Natural killer cell (primary cell): ENCODE data around the gene KLHL2. TPM values are rescaled to one million over a fixed set of nuclear protein-coding genes. Genes with fewer than 3 reads are reported as not detected.

ENCODE experiments used
- ATAC-seq, 3 donors: fragments of 150-1000 bp in 2 of 3; fragments of 200-7000 bp in 1 of 3; cut with Tn5 transposase; 1 replicate in 1 of 3; 2 replicates in 2 of 3; pipeline ENCODE4 v1.10.0; 2021; ENCODE audit warnings: mild to moderate bottlenecking in 2 of 3, moderate library complexity in 2 of 3
- DNase-seq, 2 donors: peaks; one replicate each; pipeline versions ENCODE4 v3.0.0 to v3.0.0-alpha.2; 2013 to 2021; ENCODE audit warnings: mixed read lengths in 1 of 2
- H3K27ac ChIP-seq: one replicate; pipeline ENCODE4 v1.5.1; 2013; ENCODE audit warnings: mild to moderate bottlenecking, low read length
- H3K27me3 ChIP-seq: one replicate; pipeline ENCODE4 v1.6.1; 2013; ENCODE audit warnings: low read length; ENCODE audit not compliant: control insufficient read depth, insufficient read depth
- H3K36me3 ChIP-seq: one replicate; pipeline ENCODE4 v1.6.1; 2013; ENCODE audit warnings: low read length; ENCODE audit not compliant: control insufficient read depth, insufficient read depth
- H3K4me1 ChIP-seq: one replicate; pipeline ENCODE4 v1.6.1; 2013; ENCODE audit warnings: low read length; ENCODE audit not compliant: control insufficient read depth, insufficient read depth
- H3K4me3 ChIP-seq: one replicate; pipeline ENCODE4 v1.5.1; 2013; ENCODE audit warnings: low read length
- H3K9me3 ChIP-seq: one replicate; pipeline ENCODE4 v1.6.1; 2013; ENCODE audit warnings: low read length; ENCODE audit not compliant: control insufficient read depth, insufficient read depth
- H3K27ac Mint-ChIP-seq, 2 donors: one replicate each; pipeline ENCODE4 v1.8.0; 2022; ENCODE audit warnings: mild to moderate bottlenecking in 2 of 2, mixed read lengths in 2 of 2, moderate library complexity in 1 of 2
- H3K27me3 Mint-ChIP-seq, 2 donors: one replicate each; pipeline ENCODE4 v1.8.0; 2022; ENCODE audit warnings: low read depth in 2 of 2, mixed read lengths in 2 of 2
- H3K36me3 Mint-ChIP-seq: one replicate; pipeline ENCODE4 v1.8.0; 2022; ENCODE audit warnings: mixed read lengths
- H3K4me1 Mint-ChIP-seq, 2 donors: one replicate each; pipeline ENCODE4 v1.8.0; 2022; ENCODE audit warnings: mixed read lengths in 2 of 2
- H3K4me3 Mint-ChIP-seq: one replicate; pipeline ENCODE4 v1.8.0; 2022; ENCODE audit warnings: mild to moderate bottlenecking, moderate library complexity, mixed read lengths
- H3K9me3 Mint-ChIP-seq, 2 donors: one replicate each; pipeline ENCODE4 v1.8.0; 2022; ENCODE audit warnings: mixed read lengths in 2 of 2
- CTCF ChIP-seq: fragments of 200-600 bp; IDR thresholded peaks from one replicate; pipeline ENCODE4 v1.8.0; 2022; ENCODE audit warnings: antibody characterized with exemption
- WGBS: methylation state at CpG from one replicate; pipeline ENCODE4 v1.1.7; 2013; ENCODE audit warnings: missing lambda C conversion rate; ENCODE audit not compliant: insufficient coverage; 5-methylcytosine and 5-hydroxymethylcytosine counted together
- intact Hi-C: fragments of 100-400 bp; cut with micrococcal nuclease; formaldehyde crosslinking; loops from one replicate; pipeline ENCODE4 v1.14.2; 2022
- total RNA-seq, 4 donors: library from RNA; stranded (reverse); fragments of 120-200 nt in 1 of 4; gene quantifications; one replicate each; pipeline versions ENCODE4 v1.2.3 to v1.2.4, GENCODE V29; 2013 to 2022

Gene KLHL2
- total RNA-seq, 3 donors from 2014 or later (not counting 1 experiment from before 2014, with no cell fraction given) = 24.2 to 29.2 (median 25.2) TPM

GRCh38 chr4:165367040-165367439 is 159.7 kb downstream of the KLHL2 start:
- Histone ChIP-seq H3K4me1 (no peaks in the 10 kb centered on the region), H3K27me3 (no peaks in the 10 kb centered on the region), H3K36me3 (no peaks in the 10 kb centered on the region), H3K27ac (no peak overlapping the region), H3K9me3 (no peaks in the 10 kb centered on the region), H3K4me3 (no peak overlapping the region)
- no peaks in the 10 kb centered on the region for H3K36me3 Mint-ChIP-seq
- H3K4me3 Mint-ChIP-seq = no peak overlapping the region
- H3K9me3 Mint-ChIP-seq = no peaks in the 10 kb centered on the region
- peaks cover 0 to 4% of the 10 kb centered on the region in 2 donors for H3K27me3 Mint-ChIP-seq
- H3K4me1 Mint-ChIP-seq = no peaks in the 10 kb centered on the region
- WGBS = 95% methylated on average over 4 of the region's 4 CpGs
- DNase-seq (no peak), ATAC-seq (no peak)
- intact Hi-C loops = no loop called here
- no peak for TF ChIP-seq CTCF
- H3K27ac Mint-ChIP-seq = no peak overlapping the region

- Mint-ChIP-seq H3K36me3 (no peaks in the 10 kb centered on the region), H3K27ac (no peak overlapping the region), H3K4me1 (no peaks in the 10 kb centered on the region), H3K4me3 (no peak overlapping the region), H3K27me3 (peaks cover under 1 to 6% of the 10 kb centered on the region in 2 donors), H3K9me3 (no peaks in the 10 kb centered on the region)
- intact Hi-C loops = no loop called here
- no peak for TF ChIP-seq CTCF
- 89% methylated on average over 1 of the region's 1 CpG for WGBS
- no peak overlapping the region for H3K4me3 ChIP-seq
- H3K9me3 ChIP-seq = no peaks in the 10 kb centered on the region
- ATAC-seq (no peak), DNase-seq (no peak)
- H3K36me3 ChIP-seq = no peaks in the 10 kb centered on the region
- H3K27me3 ChIP-seq = peaks cover 3% of the 10 kb centered on the region
- H3K27ac ChIP-seq = no peak overlapping the region
- H3K4me1 ChIP-seq = no peaks in the 10 kb centered on the region
These were observed 160.8 kb downstream of the KLHL2 start for GRCh38 chr4:165368114-165368513.

DNA sequence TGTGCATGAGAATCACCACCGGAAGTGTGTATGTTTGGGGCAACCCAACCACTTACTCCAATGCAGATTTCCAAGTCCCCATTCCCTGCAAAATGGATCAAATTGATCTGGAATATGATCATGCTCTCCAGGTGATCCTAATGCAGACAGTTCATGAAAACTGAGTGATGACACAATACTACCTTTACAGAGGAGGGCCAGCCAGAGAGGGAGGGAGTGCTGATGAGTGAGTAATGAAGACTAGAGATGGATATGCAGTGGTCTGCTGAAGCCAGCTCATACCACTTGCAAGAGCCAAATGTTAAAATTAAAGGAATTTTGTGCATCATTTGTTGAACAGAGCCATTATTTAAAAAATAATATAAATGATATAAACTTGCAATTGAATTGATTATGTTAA is 161.2 kb downstream of the KLHL2 start:
- H3K4me3 Mint-ChIP-seq = no peak overlapping the region

More for the DNA sequence above, 161.2 kb downstream of the KLHL2 start:
- intact Hi-C loops = no loop called here
- no peak overlapping the region for H3K4me3 ChIP-seq
- H3K27ac ChIP-seq = no peak overlapping the region
- no peak for ATAC-seq
- H3K9me3 ChIP-seq = no peaks in the 10 kb centered on the region
- no peak for TF ChIP-seq CTCF
- WGBS = 100% methylated on average over 1 of the region's 1 CpG
- no peaks in the 10 kb centered on the region for H3K4me1 ChIP-seq
- H3K36me3 ChIP-seq = no peaks in the 10 kb centered on the region
- H3K27ac Mint-ChIP-seq = no peak overlapping the region
- DNase-seq = no peak
- peaks cover 3% of the 10 kb centered on the region for H3K27me3 ChIP-seq
- no peaks in the 10 kb centered on the region for H3K4me1 Mint-ChIP-seq
- H3K9me3 Mint-ChIP-seq = no peaks in the 10 kb centered on the region
- H3K27me3 Mint-ChIP-seq = peaks cover 0 to 8% of the 10 kb centered on the region in 2 donors
- no peaks in the 10 kb centered on the region for H3K36me3 Mint-ChIP-seq
